Fibroblast of lung (primary cell): ENCODE data around the gene NEDD4L.

Experiments
- EZH2 ChIP-seq: IDR thresholded peaks from 2 replicates; pipeline ENCODE4 v1.5.1; 2012; ENCODE audit warnings: low read length, control low read depth, mild to moderate bottlenecking; ENCODE audit errors: missing control alignments
- TF ChIP-seq, protein P1 (sequence below), 2 donors: IDR thresholded peaks in 1 of 2; conservative IDR thresholded peaks in 1 of 2; 1 replicate in 1 of 2; 2 replicates in 1 of 2; pipeline ENCODE4 v1.5.1; 2011 to 2012; ENCODE audit warnings: low read length in 2 of 2, control low read depth in 1 of 2, inconsistent platforms in 1 of 2, low read depth in 1 of 2, mild to moderate bottlenecking in 1 of 2

GRCh38 chr18:58363767-58364540 lies 319.9 kb downstream of the NEDD4L start:
- TF ChIP-seq, protein P1, sequence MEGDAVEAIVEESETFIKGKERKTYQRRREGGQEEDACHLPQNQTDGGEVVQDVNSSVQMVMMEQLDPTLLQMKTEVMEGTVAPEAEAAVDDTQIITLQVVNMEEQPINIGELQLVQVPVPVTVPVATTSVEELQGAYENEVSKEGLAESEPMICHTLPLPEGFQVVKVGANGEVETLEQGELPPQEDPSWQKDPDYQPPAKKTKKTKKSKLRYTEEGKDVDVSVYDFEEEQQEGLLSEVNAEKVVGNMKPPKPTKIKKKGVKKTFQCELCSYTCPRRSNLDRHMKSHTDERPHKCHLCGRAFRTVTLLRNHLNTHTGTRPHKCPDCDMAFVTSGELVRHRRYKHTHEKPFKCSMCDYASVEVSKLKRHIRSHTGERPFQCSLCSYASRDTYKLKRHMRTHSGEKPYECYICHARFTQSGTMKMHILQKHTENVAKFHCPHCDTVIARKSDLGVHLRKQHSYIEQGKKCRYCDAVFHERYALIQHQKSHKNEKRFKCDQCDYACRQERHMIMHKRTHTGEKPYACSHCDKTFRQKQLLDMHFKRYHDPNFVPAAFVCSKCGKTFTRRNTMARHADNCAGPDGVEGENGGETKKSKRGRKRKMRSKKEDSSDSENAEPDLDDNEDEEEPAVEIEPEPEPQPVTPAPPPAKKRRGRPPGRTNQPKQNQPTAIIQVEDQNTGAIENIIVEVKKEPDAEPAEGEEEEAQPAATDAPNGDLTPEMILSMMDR (conservative IDR thresholded peaks at IDR 0.05 in 1 of 2, IDR thresholded peaks at IDR 0.05 in 1 of 2; ENCODE audit: low read depth in 1 of 2, low read length in 2 of 2), result no peak
- TF ChIP-seq EZH2, result no peak
